Activated B cell treated with CpG ODN at 0.5 μM for 24 hours (primary cell): ENCODE data around the gene CCBE1. TPM values are rescaled to one million over a fixed set of nuclear protein-coding genes. Genes with fewer than 3 reads are reported as not detected.

Experiments used
- ATAC-seq: fragments of 200-7000 bp; cut with Tn5 transposase; one replicate; pipeline ENCODE4 v1.10.0; 2021; ENCODE audit warnings: low read depth, mild to moderate bottlenecking, moderate library complexity
- CTCF ChIA-PET: fragments of 350-600 bp; sonication (Branson Sonifier 250); formaldehyde crosslinking; loops from one replicate; lab custom pipeline; 2021; ENCODE audit warnings: antibody characterized with exemption; lab: Charles Lee
- POLR2A ChIA-PET: fragments of 350-600 bp; sonication (Branson Sonifier 250); formaldehyde crosslinking; loops from one replicate; lab custom pipeline; 2021; ENCODE audit warnings: antibody characterized with exemption; lab: Charles Lee
- DNase-seq: peaks from one replicate; pipeline ENCODE4 v3.0.0; 2022
- H3K27ac Mint-ChIP-seq: one replicate; pipeline ENCODE4 v1.8.0; 2020; ENCODE audit warnings: mixed read lengths
- H3K27me3 Mint-ChIP-seq: one replicate; pipeline ENCODE4 v1.8.0; 2021; ENCODE audit warnings: mixed read lengths
- H3K36me3 Mint-ChIP-seq: one replicate; pipeline ENCODE4 v1.8.0; 2021; ENCODE audit warnings: low read depth, mixed read lengths
- H3K4me1 Mint-ChIP-seq: one replicate; pipeline ENCODE4 v1.8.0; 2021; ENCODE audit warnings: mixed read lengths
- H3K4me3 Mint-ChIP-seq: one replicate; pipeline ENCODE4 v1.8.0; 2020; ENCODE audit warnings: mild to moderate bottlenecking, mixed read lengths
- H3K9me3 Mint-ChIP-seq: one replicate; pipeline ENCODE4 v1.8.0; 2020; ENCODE audit warnings: mixed read lengths
- intact Hi-C: fragments of 100-400 bp; cut with micrococcal nuclease; formaldehyde crosslinking; loops from one replicate; pipeline ENCODE4 v1.15.1; 2024
- total RNA-seq: library from RNA; stranded (reverse); gene quantifications from 2 replicates; pipeline ENCODE4 v1.2.3, GENCODE V29; 2022
- TF ChIP-seq, protein P1 (sequence below): fragments of 200-600 bp; IDR thresholded peaks from one replicate; pipeline ENCODE4 v1.8.0; 2022; ENCODE audit warnings: antibody characterized with exemption, mild to moderate bottlenecking

The CCBE1 gene
- total RNA-seq, 1 donor from 2014 or later: 0.04 TPM

DNA sequence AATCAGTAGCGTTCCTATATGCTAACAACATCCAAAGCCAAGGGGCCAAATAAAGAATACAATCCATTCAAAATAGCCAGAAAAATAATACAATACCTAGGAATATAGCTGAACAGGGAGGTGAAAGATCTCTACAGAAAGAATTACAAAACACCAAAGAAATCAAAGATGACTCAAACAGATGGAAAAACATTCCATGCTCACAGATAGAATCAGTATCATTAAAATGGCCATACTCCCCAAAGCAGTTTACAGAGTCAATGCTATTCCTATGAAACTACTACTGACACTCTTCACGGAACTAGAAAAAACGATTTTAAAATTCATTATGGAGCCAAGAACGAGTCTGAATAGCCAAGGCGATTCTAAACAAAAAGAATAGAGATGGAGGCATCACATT is 57.4 kb downstream of the CCBE1 start:
- intact Hi-C loops: no loop called here
- POLR2A ChIA-PET: no interaction called here
- ATAC-seq: no peak
- no peak for DNase-seq
- no peak overlapping the region for H3K27ac Mint-ChIP-seq
- TF ChIP-seq, protein P1, sequence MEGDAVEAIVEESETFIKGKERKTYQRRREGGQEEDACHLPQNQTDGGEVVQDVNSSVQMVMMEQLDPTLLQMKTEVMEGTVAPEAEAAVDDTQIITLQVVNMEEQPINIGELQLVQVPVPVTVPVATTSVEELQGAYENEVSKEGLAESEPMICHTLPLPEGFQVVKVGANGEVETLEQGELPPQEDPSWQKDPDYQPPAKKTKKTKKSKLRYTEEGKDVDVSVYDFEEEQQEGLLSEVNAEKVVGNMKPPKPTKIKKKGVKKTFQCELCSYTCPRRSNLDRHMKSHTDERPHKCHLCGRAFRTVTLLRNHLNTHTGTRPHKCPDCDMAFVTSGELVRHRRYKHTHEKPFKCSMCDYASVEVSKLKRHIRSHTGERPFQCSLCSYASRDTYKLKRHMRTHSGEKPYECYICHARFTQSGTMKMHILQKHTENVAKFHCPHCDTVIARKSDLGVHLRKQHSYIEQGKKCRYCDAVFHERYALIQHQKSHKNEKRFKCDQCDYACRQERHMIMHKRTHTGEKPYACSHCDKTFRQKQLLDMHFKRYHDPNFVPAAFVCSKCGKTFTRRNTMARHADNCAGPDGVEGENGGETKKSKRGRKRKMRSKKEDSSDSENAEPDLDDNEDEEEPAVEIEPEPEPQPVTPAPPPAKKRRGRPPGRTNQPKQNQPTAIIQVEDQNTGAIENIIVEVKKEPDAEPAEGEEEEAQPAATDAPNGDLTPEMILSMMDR: no peak
- H3K27me3 Mint-ChIP-seq: peaks cover 4% of the 10 kb centered on the region
- no peak overlapping the region for H3K4me3 Mint-ChIP-seq
- no peaks in the 10 kb centered on the region for H3K9me3 Mint-ChIP-seq
- CTCF ChIA-PET: no interaction called here
- no peaks in the 10 kb centered on the region for H3K36me3 Mint-ChIP-seq
- H3K4me1 Mint-ChIP-seq: no peaks in the 10 kb centered on the region

DNA sequence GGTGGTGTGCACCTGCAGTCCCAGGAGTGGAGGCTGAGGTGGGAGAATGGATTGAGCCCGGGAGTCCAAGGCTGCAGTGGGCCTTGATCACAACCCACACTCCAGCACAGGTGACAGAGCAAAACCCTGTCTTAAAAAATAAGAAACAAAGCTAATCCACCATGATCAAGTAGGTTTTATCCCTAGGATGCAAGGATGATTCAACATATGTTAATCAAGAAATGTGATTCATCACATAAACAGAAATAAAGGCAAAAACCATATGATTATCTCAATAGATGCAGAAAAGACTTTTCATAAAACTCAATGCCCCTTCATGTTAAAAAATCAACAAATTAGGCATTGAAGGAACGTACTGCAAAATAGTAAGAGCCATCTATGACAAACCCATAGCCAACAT is 58.1 kb downstream of the CCBE1 start:
- CTCF ChIA-PET: no interaction called here
- TF ChIP-seq, protein P1: no peak

DNA sequence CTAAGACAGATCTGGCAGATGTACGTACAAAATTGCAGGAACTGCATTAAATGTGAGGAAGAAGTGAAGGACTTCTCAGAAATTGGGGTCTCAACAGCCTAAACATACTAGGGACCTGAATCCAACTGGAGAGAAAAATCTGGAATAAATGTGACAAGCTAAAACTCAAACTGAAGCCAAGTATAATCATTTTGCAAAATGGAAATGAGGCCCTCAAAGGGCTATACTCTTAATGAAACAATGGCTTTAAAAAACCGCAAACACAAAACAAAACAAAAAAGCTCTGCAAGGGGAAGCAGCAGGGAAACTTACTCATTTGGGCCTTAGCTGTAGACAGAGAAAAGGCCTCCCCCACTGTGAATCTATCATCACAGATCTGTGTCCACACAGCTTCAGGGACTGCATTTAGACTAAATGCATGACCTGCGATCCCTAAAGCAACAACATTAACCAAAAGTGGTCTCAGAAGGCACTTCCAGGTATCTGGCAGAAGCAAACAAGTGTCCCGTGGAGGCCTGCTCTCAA is 63.2 kb downstream of the CCBE1 start:
- ATAC-seq (no peak), DNase-seq (no peak)
- intact Hi-C loops: no loop called here
- CTCF ChIA-PET: no interaction called here
- H3K27ac Mint-ChIP-seq: no peak overlapping the region
- H3K36me3 Mint-ChIP-seq: no peaks in the 10 kb centered on the region
- POLR2A ChIA-PET: no interaction called here
- TF ChIP-seq, protein P1: no peak
- H3K9me3 Mint-ChIP-seq: no peaks in the 10 kb centered on the region
- H3K4me1 Mint-ChIP-seq: no peaks in the 10 kb centered on the region
- H3K4me3 Mint-ChIP-seq: no peak overlapping the region
- H3K27me3 Mint-ChIP-seq: peaks cover 10% of the 10 kb centered on the region

More for the DNA sequence above, 58.1 kb downstream of the CCBE1 start:
- no peak overlapping the region for H3K27ac Mint-ChIP-seq
- DNase-seq (no peak), ATAC-seq (no peak)
- H3K4me3 Mint-ChIP-seq: no peak overlapping the region
- intact Hi-C loops: no loop called here
- H3K27me3 Mint-ChIP-seq: peaks cover 4% of the 10 kb centered on the region
- H3K36me3 Mint-ChIP-seq: no peaks in the 10 kb centered on the region
- no peaks in the 10 kb centered on the region for H3K9me3 Mint-ChIP-seq
- POLR2A ChIA-PET: no interaction called here
- no peaks in the 10 kb centered on the region for H3K4me1 Mint-ChIP-seq

DNA sequence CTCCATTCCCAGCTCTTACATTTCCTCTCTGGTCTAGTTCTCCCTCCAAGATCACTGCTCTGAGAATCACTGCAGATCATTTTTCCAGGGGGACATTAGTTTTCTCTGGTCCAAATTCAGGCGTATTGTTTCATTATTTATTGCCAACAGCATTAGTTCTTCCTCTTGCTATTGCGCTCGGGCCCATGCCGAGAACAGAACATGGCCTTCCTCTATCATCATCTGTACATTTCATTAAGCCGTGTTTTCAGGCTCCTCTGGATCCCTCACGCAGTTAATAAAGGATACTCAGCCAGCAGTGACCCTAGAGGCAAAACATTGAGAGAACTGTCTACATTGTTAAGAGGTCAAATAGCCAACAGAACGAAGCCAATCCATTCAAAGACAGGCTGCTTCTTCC is 63.9 kb downstream of the CCBE1 start:
- POLR2A ChIA-PET: no interaction called here

DNA sequence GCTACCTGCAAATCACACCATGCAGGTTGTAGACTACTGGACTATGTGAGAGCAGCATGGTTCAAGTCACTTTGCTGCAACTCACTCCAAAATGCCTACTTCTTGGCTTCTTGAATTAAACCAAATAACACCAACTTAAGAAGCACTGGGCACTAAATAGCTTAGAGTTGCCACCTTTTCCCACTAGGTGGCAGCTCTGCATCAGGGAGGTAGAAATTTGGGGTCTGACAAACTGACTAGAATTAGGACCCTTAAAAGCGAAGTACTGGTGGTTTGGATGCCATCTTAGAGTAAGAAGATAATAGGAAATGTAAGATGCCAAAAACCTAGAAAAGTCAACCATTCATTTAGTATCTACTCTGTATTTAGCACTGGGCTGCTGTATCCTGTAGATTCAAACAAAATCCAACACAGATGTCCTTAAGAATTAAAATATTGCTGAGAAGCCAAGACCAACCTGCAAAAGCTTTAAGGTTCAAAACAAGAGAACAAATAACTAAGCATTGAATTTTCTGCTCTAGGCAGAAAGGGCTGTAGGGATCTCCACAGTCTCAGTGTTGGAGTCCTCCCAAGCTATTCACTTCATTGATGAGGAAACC is 65.5 kb downstream of the CCBE1 start:
- intact Hi-C loops: loop anchor here (1.0 kb wide), 1 partner anchor 918 kb away; no protein-coding TSS in a partner anchor
- Mint-ChIP-seq H3K4me1 (no peaks in the 10 kb centered on the region), H3K27ac (no peak overlapping the region), H3K9me3 (no peaks in the 10 kb centered on the region), H3K27me3 (peaks cover 10% of the 10 kb centered on the region), H3K4me3 (no peak overlapping the region), H3K36me3 (no peaks in the 10 kb centered on the region)
- ChIA-PET CTCF (no interaction called here), POLR2A (no interaction called here)
- DNase-seq: no peak
- no peak for ATAC-seq
- TF ChIP-seq, protein P1: no peak

More for the DNA sequence above, 63.9 kb downstream of the CCBE1 start:
- Mint-ChIP-seq H3K27me3 (peaks cover 10% of the 10 kb centered on the region), H3K27ac (no peak overlapping the region), H3K36me3 (no peaks in the 10 kb centered on the region), H3K9me3 (no peaks in the 10 kb centered on the region), H3K4me1 (no peaks in the 10 kb centered on the region), H3K4me3 (no peak overlapping the region)
- intact Hi-C loops: no loop called here
- TF ChIP-seq, protein P1: no peak
- ATAC-seq (no peak), DNase-seq (no peak)
- CTCF ChIA-PET: no interaction called here
